OCI-LY7 (cell line): ENCODE measurements around the gene LSM14B.

ENCODE experiments used
- EZH2phosphoT487 ChIP-seq: fragments of 200-600 bp; sonication (generic); IDR thresholded peaks from 2 replicates; pipeline ENCODE4 v1.6.1; 2018; ENCODE audit warnings: low read depth, borderline replicate concordance, mild to moderate bottlenecking, mixed run types, antibody characterized with exemption, low read length, moderate library complexity, mixed read lengths
- TF ChIP-seq, protein P1 (sequence below): fragments of 200-600 bp; sonication (generic); conservative IDR thresholded peaks from 2 replicates; pipeline ENCODE4 v1.5.1; 2014; ENCODE audit warnings: mild to moderate bottlenecking, antibody characterized with exemption, low read length, moderate library complexity, mixed read lengths

- TF ChIP-seq, protein P1, sequence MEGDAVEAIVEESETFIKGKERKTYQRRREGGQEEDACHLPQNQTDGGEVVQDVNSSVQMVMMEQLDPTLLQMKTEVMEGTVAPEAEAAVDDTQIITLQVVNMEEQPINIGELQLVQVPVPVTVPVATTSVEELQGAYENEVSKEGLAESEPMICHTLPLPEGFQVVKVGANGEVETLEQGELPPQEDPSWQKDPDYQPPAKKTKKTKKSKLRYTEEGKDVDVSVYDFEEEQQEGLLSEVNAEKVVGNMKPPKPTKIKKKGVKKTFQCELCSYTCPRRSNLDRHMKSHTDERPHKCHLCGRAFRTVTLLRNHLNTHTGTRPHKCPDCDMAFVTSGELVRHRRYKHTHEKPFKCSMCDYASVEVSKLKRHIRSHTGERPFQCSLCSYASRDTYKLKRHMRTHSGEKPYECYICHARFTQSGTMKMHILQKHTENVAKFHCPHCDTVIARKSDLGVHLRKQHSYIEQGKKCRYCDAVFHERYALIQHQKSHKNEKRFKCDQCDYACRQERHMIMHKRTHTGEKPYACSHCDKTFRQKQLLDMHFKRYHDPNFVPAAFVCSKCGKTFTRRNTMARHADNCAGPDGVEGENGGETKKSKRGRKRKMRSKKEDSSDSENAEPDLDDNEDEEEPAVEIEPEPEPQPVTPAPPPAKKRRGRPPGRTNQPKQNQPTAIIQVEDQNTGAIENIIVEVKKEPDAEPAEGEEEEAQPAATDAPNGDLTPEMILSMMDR, result no peak
- TF ChIP-seq EZH2phosphoT487, result no peak
Observed at GRCh38 chr20:62178316-62179161, 56.3 kb downstream of the LSM14B start.
